ENCODE data around the gene RPRD2. TPM values are rescaled to one million over a fixed set of nuclear protein-coding genes. Genes with fewer than 3 reads are reported as not detected.

RPRD2 gene
- total and polyA plus RNA-seq, 9 of the 15 experiments (the other 6 are each of a cell fraction or from before 2014, with no cell fraction given) = 1.5 to 21.6 (median 7.7) TPM

GRCh38 chr1:150321826-150322166 is 42.2 kb upstream of the RPRD2 start (continued):
- no peak for TF ChIP-seq TRIM24 (IDR thresholded peaks at IDR 0.05)
- TF ChIP-seq HDAC1 (IDR thresholded peaks at IDR 0.05) = no peak
- no peak for TF ChIP-seq MLLT1 (IDR thresholded peaks at IDR 0.05)
- TF ChIP-seq TAF15 (IDR thresholded peaks at IDR 0.05; ENCODE audit: low read depth, low read length) = no peak

GRCh38 chr1:150322310-150322709 is 41.6 kb upstream of the RPRD2 start:
- Histone ChIP-seq H3K27me3 (ENCODE audit: control insufficient read depth in 2 of 2, insufficient read depth in 2 of 2, low read length in 2 of 2) (no peaks in the 10 kb centered on the region), H4K20me1 (replicated peaks; ENCODE audit: control insufficient read depth, insufficient read depth, low read length) (no peaks in the 10 kb centered on the region), H3K9me3 (replicated peaks; ENCODE audit: control insufficient read depth, insufficient read depth, low read depth, low read length) (peaks cover 4% of the 10 kb centered on the region), H3K9me1 (ENCODE audit: control insufficient read depth, insufficient read depth, low read length) (no peaks in the 10 kb centered on the region), H3K4me3 (peak overlapping the region; percentile 92), H3K9ac (ENCODE audit: insufficient read depth in 1 of 2, low read depth in 2 of 2, low read length in 2 of 2) (peak overlapping the region in 1 of 2 experiments; percentile 93; a peak in 3 of 4 replicates), H3K36me3 (ENCODE audit: control insufficient read depth, insufficient read depth, low read length) (peaks cover 41% of the 10 kb centered on the region), H3K4me2 (ENCODE audit: insufficient read depth, low read length) (peak overlapping the region; percentile 96), H3K4me1 (replicated peaks in 1 of 2; ENCODE audit: control insufficient read depth in 2 of 2, insufficient read depth in 2 of 2, low read length in 2 of 2) (peaks cover 5% of the 10 kb centered on the region in 2 experiments; a peak in 2 of 5 replicates), H3K79me2 (ENCODE audit: control insufficient read depth, insufficient read depth, low read length) (peaks cover 39% of the 10 kb centered on the region), H3K27ac (ENCODE audit: extremely low read depth, low read depth, low read length) (peak overlapping the region; percentile 91; the same call in 2 of the 3 replicates), H2AFZ (ENCODE audit: low read depth, low read length) (no peak overlapping the region)
- DNase-seq (ENCODE audit: extremely low read depth in 1 of 4, low spot score in 3 of 4) = no peak
- ATAC-seq = no peak
- WGBS (ENCODE audit: insufficient coverage, low coverage, missing lambda C conversion rate) = 40% methylated on average over 3 of the region's 3 CpGs
- intact Hi-C loops (cut with micrococcal nuclease) (loop anchor here (5.0 kb wide), 1 partner anchor 65 kb away; the partner anchor contains the start of gene CA14), in situ Hi-C loops (cut with MboI) (no loop called here)
- BruUV-seq (replicated peaks) = no TSS peak
- no peak for FAIRE-seq
- ChIA-PET CTCF (ENCODE audit: low intra/inter-chr PET ratio) (interaction anchor here (0.7 kb wide), 1 partner anchor 67 kb away, joined by 3 read pairs; no protein-coding TSS in a partner anchor), POLR2A (interaction anchor here (1.0 kb wide), 1 partner anchor 9 kb away, joined by 3 read pairs; no protein-coding TSS in a partner anchor)
- no peak for TF ChIP-seq ZNF239 (CRISPR knock-in tag; IDR thresholded peaks at IDR 0.05)
- TF ChIP-seq MED1 (CRISPR knock-in tag; IDR thresholded peaks at IDR 0.05; ENCODE audit: borderline replicate concordance) = no peak
- TF ChIP-seq AFF1 (IDR thresholded peaks at IDR 0.05; ENCODE audit: low read depth in 1 of 2, partially characterized antibody in 2 of 2) = no peak
- TF ChIP-seq STAT5A (IDR thresholded peaks at IDR 0.05; ENCODE audit: borderline replicate concordance, low read length) = 0 out of 2 replicates have a peak, but pooled peaks have one; percentile 11
- no peak for TF ChIP-seq CEBPG (CRISPR knock-in tag; IDR thresholded peaks at IDR 0.05)
- TF ChIP-seq CEBPG (tag; conservative IDR thresholded peaks at IDR 0.05 in 1 of 2, IDR thresholded peaks at IDR 0.05 in 1 of 2) = peak in 1 of 2 experiments; percentile 39; a peak in 2 of 4 replicates
- peak; percentile 42; the same call in 1 of the 2 replicates for TF ChIP-seq CEBPB (tag; IDR thresholded peaks at IDR 0.05)
